GM10266 (cell line): ENCODE measurements around the gene MAP2K2.
"Not testable (repeated sequence)": the region's sequence is repeated elsewhere in the genome, so short reads cannot be mapped to it uniquely, and the experiment has no call there.

Source experiments
- DNase-seq: peaks from one replicate; pipeline ENCODE4 v3.0.0; 2012; ENCODE audit errors: extremely low spot score
- TF ChIP-seq, protein P1 (sequence below): IDR thresholded peaks from 2 replicates; pipeline ENCODE4 v1.5.1; 2012; ENCODE audit warnings: mild to moderate bottlenecking, low read depth; ENCODE audit not compliant: control insufficient read depth, insufficient read depth; ENCODE audit errors: missing control alignments

Gene MAP2K2

DNA sequence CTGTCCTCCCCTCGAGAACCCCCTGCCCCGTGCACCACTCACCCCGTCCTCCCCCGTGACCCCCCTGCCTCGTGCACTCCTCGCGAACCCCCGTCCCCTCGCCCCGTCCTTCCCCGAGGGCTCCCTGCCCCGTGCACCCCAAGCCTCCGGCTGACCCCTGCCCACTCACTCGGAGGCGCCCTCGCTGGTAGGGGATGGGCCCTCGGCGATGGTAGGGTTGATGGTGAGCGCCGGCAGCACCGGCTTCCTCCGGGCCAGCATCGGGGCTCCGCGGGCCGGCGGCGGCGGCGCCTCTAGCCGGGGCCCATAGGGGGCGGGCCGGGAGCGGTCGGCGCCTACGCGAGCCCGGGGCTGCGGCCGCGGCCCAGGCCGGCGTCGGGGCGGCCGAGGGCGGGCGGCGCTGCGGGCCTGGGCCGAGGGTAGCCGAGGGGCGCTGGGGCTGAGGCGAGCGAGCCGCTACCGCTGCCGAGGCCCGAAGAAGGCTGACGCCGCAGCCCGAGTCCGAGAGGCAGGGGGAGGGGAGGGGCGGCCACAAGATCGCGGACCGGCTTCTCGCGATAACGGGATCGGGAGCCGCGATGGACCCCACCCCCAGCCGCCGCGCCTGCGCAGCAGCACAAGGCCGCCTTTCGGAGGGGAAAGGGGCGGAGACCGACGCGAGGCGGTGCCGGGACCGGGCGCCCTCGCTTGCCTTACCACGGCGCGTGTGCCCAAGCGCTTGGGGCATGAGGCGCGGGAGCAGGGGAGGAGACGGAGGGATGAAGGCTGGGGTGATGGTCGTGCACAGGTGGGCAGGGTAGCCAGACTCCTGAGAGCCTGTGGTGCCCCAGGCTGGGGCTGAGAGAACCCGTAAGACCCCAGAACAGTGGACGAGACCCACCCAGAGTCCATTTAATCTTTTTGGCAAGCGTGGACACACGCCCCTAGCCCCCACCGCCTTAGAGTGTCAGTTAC, at the start of gene MAP2K2:
Gene MAP2K2 (minus strand): TSS at position 508 of the 954 bp plus-strand sequence. CDS start 247 bp downstream, at position 261.
- TF ChIP-seq, protein P1, sequence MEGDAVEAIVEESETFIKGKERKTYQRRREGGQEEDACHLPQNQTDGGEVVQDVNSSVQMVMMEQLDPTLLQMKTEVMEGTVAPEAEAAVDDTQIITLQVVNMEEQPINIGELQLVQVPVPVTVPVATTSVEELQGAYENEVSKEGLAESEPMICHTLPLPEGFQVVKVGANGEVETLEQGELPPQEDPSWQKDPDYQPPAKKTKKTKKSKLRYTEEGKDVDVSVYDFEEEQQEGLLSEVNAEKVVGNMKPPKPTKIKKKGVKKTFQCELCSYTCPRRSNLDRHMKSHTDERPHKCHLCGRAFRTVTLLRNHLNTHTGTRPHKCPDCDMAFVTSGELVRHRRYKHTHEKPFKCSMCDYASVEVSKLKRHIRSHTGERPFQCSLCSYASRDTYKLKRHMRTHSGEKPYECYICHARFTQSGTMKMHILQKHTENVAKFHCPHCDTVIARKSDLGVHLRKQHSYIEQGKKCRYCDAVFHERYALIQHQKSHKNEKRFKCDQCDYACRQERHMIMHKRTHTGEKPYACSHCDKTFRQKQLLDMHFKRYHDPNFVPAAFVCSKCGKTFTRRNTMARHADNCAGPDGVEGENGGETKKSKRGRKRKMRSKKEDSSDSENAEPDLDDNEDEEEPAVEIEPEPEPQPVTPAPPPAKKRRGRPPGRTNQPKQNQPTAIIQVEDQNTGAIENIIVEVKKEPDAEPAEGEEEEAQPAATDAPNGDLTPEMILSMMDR: peak; percentile 18
- DNase-seq: peak; percentile 98

DNA sequence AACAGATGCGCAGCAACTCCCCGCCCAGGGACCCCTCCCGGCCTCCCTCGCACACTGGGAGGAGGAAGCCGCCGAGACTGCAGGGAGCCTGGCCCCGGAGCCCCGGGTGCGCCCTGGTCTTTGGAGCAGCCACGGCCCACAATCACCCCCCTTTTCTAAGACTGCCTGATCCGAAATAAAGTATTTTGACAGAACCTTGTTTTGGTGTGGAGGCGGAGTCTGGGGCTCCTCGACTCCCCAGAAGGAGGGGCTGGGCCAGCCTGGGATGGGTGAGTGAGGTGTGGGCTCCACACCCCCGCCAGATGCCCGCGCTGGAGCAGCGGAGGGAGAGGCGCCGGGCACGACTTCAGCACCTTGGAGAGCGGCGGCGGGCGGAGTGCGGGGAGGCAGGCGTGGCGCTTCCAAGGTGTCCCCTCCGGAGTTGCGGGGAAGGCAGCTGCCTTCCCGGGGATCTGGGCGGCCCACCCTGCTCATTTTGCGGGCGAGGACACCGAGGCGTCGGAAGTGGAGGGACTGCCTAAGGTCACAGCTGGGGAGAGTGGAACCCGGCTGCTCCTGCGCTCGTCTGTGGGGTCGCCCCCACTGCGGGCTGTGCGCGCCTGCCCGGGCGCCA, 49.0 kb upstream of the MAP2K2 start:
- DNase-seq: peak; percentile 69
- TF ChIP-seq, protein P1: no peak

DNA sequence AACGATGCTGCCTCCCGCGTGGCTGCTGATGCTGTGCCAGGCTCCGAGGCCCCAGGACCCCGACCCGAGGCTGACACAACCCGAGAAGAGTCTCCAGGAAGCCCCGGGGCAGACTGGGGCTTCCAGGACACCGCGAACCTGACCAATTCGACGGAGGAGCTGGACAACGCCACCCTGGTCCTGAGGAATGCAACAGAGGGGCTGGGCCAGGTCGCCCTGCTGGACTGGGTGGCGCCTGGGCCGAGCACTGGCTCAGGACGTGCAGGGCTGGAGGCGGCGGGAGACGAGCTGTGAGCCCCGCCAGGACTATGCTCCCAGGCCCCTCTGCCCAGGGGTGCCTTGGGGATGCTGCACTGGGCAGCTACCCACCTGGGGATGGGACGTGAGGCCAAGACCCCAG, 47.8 kb upstream of the MAP2K2 start:
- no peak for DNase-seq
- TF ChIP-seq, protein P1: no peak

DNA sequence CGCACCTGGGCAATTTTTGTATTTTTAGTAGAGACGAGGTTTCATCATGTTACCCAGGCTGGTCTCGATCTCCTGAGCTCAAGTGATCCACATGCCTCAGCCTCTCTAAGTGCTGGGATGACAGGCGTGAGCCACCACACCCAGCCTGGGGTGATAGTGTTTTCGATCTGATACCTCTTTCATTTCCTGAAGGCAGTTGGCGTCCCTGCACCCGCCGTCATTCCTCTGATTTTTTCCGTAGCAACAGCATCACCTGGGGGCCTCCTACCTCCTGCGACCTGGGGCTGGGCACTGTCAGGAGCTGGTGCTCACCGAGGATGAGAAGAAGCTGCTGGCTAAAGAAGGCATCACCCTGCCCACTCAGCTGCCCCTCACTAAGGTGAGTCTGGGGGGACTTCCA, 40.3 kb upstream of the MAP2K2 start:
- DNase-seq: no peak
- TF ChIP-seq, protein P1: no peak

DNA sequence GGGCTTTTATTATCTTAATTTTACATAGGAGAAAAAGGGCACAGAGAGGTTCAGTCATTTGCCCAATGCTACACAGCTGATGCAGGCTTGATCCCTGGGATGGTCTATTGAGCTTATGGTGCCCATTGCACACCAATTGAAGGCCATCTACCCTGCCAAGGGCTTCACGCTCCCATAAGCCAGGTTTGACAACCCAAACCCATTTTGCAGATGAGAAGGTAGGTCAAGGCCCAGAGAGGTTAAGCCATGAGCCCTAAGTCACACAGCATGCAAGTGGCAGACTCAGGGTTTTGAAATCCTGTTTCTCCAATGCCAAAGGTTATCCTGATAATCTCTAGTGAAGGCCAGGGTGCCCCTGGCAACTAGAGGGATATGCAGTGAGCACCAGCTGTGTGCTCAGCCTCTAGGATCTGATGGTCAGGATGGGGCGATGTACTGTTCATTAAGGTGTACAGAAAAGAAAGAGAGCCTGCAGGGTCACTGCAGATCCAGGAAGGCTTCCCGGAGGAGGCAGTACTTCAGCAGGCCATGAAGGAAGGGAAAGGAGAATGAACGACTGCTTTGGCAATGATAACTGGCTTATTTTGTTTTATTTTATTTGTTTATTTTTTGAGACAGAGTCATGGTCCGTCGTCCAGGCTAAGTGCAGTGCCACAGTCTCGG, 37.6 kb upstream of the MAP2K2 start:
- no peak for DNase-seq
- TF ChIP-seq, protein P1: no peak

DNA sequence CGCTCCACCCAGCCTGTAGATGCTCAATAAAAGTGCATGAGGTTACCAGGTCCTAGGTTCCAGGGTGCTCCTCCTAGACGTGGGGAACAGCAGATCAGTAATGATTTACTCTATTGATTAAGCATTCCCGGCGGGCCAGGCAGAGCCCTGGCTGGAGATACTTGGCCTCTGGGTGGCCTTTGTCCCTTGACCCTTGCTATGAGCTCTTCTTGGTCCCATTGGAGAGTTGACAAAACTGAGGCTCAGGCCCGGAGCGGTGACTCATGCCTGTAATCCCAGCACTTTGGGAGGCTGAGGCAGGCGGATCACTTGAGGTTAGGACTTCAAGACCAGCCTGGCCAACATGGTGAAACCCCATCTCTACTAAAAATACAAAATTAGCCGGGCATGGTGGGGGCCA, 34.0 kb upstream of the MAP2K2 start:
- not testable (repeated sequence) for DNase-seq

DNA sequence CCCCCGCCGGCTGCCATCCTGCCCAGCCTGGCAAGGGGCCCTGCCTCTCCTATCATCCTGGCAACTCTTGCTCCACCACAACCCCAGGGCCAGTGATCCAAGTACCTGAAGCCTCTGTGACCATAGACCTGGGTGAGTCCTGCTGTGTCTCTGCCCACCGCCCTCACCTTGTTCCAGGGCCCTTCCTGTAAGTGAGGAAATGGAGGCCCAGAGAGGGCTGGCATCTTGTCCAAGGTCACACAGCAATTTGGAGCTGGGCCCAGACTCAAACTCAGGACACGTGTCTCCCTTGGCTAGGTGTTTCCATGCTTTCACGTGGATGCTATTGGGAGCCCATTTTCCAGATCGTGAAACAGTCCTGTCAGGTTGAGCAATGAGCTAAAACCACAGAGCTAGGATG, 33.2 kb upstream of the MAP2K2 start:
- DNase-seq: no peak
- TF ChIP-seq, protein P1: no peak
